Hematopoietic multipotent progenitor cell treated with erythropoietin and hydrocortisone succinate and interleukin-3 and kit ligand, for 6 days (in vitro differentiated cells): ENCODE results near the gene ZBTB20.
"Not testable (repeated sequence)": the region's sequence is repeated elsewhere in the genome, so short reads cannot be mapped to it uniquely, and the experiment has no call there.

ENCODE experiments used
- DNase-seq: peaks from one replicate; pipeline ENCODE4 v3.0.0-alpha.2; 2015

ZBTB20 gene

DNA sequence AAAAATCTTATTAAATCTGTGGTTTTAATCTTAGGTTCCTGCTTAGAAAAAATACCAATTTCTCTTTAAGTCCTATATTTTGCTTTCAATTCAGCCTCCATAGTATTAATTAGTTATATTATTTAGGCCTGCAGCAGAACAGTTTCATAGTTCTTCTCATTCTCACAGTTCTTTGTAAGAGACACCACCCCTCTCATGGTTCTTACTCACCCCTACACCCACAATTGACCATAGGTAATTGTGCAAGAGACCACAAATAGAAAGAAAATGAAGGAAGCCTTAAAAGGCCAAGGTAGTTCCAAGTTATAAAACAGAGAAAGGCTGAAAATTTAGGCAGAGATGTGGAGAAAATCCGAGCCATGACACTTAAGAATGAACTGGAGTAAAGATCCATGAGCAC lies 438.0 kb downstream of the ZBTB20 start:
- peak; percentile 20 for DNase-seq

DNA sequence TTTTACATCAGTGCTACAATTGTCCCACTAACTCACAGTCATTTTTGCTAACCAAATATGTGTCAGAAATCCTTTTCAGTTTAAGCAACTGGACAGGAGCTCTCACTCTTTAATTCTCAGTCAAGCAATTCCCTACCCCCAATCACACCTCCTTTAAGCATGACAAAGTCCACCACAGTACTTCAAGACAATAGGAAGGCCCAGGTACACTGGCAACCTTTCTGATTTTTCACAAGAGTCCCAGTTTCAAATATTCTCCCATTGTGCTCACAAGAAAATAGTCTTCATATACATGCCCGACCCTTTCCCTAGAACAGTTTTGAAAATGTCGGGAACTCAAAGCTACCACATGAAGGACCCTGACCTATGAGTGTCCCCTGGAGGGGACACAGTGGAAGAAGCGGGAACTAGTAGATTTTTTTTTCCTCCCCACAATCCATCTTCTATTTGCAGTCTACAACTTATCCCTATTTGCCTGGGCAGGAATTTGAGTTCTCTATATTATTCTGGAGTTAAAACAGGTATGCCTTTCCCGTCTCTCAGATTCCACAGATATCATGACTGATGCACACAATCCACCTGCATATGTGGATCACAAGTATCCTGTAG lies 439.7 kb downstream of the ZBTB20 start:
- DNase-seq: no peak

GRCh38 chr3:114706591-114707232 lies 440.4 kb downstream of the ZBTB20 start:
- peak; percentile 11 for DNase-seq

DNA sequence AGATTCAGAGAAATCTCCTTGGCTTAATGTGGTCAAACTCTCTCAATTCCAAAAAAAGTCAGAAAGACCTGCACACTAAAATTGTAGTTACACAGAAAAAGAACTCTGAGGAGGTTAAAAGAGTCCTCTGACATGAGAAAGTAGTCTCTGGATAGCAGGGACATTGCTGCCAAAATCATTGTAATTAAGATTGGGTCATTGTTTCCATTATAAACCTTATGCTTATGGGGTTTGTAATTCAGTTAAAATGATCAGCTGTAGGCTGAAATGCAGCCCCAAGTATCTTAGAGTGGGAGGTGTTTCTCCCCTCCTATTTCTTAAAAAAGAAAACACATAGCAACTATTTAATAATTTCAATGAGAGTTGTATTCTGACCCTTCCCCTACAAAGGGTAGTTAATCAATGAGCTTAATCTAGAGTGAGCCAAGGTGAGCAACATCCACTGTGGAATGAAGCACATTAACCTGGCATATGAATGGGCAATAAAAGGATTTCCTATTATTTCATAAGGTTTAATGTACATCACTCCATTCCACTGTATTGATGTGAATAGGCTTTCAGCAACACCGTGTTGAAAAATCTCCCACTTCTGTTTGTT lies 446.4 kb downstream of the ZBTB20 start:
- DNase-seq: no peak

DNA sequence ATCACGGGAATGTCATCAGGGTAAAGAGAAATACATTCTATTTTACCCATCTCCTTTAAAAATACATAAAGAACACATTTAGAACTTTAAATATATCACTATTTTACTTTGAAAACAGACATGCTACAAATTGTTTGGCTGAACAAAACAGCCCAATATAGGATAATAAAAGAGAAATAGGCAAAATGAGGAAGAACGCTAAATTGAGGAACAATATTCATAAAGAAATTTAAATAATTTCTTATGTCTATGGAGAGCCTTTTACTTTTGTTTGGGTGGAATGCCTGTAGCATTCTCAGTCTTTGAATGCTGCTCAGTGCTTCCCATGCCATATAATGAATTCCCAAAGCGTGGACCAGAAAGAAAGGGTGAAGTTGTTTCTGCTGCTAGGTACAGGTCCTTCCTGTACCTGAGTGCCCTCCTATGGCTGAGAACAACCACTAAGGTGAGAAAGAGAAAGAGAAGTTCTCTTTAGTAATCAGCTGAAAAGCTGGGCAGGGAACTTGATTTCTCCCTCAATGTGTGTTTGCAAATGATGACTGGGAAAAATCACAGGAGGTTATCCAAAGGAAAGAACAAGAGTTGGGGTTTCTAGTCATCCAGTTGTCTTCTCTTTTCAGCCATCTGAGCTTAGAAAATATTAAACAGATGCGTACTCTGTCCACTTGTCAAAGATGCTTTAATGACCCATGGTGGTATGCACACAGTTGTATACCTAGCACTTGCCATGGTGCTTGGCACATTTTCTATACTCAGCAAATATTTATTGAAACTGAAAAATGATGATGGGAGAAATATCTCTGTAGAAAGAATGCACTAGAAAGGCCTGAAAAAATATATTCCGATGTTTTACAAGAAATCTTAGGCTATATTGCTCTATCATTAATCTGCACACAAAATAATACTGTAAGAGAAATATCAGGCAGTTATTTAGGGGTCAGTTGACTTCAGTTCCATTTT lies 448.7 kb downstream of the ZBTB20 start:
- no peak for DNase-seq

DNA sequence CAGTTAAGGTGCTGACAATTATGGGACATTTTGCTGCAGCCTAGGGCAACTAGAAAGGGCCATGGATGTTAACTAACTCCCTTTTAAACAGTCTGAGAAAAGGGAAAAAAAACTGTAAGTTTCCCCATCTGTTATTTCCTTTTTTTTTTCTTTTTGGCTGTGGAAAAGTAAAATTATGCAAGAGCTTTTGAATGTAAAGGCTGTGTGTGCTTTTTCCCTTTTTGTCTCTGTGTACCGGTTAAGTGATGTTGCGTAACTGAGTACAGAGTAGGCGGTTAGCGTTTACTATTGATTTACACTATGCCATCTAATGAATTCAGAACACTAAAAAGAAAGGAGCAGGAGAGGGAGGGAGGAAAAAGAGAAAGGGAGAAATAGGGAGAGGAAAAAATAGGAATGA lies 449.7 kb downstream of the ZBTB20 start:
- no peak for DNase-seq

GRCh38 chr3:114694251-114694650 lies 452.8 kb downstream of the ZBTB20 start:
- DNase-seq: no peak

DNA sequence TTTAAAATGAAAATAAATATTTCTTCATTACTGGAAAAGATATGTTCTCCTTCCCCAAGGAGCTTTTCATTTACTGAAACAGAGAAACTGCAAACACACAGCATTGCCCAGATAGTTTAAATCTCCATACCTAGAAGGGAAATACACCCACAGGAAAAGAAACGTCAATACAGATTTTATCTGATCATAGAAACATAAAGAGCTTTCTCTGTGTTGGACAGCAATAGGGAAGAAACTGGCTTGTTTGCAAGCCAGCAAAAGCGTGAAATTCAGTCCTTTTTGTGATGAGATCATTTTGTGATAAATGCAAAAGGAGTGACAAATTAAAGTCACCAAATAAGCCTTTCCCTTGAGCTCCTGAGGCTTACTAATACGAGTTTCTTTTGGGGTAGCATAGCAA lies 455.2 kb downstream of the ZBTB20 start:
- peak; percentile 20 for DNase-seq

- peak; percentile 28 for DNase-seq
These were observed 456.2 kb downstream of the ZBTB20 start for GRCh38 chr3:114690911-114691310.

DNA sequence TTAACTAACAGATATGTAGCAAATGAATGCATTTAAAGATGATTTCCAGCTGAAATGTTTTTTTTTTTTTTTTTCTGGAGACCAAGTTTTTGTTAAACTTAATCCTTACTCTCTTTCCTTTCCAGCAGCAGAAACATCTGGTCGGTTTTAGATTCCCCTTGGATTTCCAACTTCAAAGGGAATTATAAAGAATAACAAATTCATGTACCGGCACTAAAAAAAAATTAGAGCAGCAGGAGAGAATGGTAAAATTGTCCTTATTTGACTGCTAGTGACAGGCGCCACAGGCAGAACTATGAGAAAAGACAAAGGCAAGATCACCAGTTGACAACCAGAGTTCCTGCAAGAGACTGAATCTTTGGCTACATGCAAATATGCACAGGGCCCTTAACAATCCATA lies 459.9 kb downstream of the ZBTB20 start:
- no peak for DNase-seq

- DNase-seq: peak; percentile 43
These were observed 460.5 kb downstream of the ZBTB20 start for GRCh38 chr3:114686621-114687020.

- DNase-seq: no peak
These were observed 461.9 kb downstream of the ZBTB20 start for GRCh38 chr3:114685161-114685560.

- DNase-seq: no peak
These were observed 466.8 kb downstream of the ZBTB20 start for GRCh38 chr3:114680299-114680698.

- not testable (repeated sequence) for DNase-seq
These were observed 467.3 kb downstream of the ZBTB20 start for GRCh38 chr3:114679773-114680172.

DNA sequence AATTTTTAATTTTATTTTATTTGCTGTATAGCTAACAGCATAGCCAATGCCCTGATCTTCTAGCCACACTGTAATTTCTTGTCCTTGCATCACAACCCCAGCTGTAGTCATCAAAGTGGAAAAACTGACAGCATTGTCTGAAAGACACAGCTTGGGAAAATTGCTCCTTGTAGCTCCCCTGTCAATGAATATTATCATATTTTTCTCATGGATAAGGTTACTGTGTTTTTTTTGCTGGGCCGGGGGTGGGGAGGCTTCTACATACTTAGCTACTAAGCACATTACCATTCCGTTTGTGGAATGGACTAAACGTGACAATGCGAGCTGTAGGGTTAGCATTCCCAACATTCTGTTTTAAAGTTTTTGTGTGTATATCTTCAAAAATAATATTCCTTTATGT lies 472.0 kb downstream of the ZBTB20 start:
- DNase-seq: no peak

- no peak for DNase-seq
These were observed 473.1 kb downstream of the ZBTB20 start for GRCh38 chr3:114674036-114674435.

DNA sequence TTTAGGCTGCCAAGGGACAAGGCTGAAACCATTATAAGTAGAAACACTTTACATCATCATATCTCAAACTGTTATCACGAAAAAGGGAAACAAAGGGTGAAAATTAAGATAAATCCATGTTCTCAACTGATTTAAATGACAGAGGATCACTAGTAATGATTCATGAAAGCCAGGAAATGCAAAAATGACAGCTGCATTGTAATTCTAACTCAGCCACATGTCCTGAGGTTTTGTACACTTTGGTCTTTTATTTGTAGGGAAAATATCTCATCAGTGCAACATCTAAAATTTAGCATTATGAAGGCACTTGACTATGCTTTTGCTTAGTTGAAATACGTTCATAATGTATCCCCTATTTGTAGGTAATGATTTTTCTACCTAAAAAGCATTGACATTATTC lies 473.6 kb downstream of the ZBTB20 start:
- DNase-seq: no peak

- DNase-seq: no peak
These were observed 474.2 kb downstream of the ZBTB20 start for GRCh38 chr3:114672692-114673447.

GRCh38 chr3:114671741-114672510 lies 475.2 kb downstream of the ZBTB20 start:
- DNase-seq: no peak

DNA sequence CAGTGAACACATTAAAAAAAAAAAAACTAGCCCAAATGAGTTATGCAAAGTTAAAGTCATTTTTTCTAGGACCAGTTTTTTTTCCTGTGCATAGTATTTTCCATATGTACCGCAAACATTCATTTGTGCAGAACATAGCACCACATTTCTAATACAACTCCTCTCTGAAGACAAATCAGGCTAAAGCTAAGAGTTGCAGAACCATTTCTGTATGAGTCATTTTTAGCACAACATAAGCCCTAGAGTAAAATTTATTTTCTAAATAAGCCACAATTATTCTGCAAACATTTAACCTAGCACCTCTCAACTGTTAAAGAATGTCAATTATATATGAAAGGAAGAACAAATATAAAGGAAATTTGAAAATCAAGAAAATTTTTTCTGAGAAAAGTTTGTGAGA lies 477.5 kb downstream of the ZBTB20 start:
- DNase-seq: no peak

- DNase-seq: no peak
These were observed 479.0 kb downstream of the ZBTB20 start for GRCh38 chr3:114668099-114668498.

DNA sequence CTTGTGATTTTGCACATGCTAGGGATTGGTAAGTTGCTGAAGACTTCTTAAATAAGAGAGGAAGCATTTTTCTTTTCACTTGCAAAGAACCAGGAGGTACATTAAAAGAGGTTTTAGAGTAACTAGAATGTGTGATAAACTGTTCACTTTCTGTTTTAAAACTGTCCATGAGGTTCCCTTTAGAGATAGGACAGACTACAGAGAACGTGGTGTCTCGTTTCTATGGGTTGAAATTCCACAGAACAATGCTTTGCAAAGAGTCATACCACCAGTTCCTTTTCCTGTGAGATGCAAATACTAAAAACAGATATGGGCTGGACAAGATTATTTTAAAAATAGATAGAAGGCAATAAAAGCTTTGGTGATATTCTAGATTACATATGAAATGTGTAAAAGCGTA lies 480.5 kb downstream of the ZBTB20 start:
- DNase-seq: no peak
